ENCODE results near the gene PLCL2.

The PLCL2 gene

GRCh38 chr3:16937326-16937845, 52.6 kb downstream of the PLCL2 start:
- no peak for TF ChIP-seq CTCF (IDR thresholded peaks at IDR 0.05; ENCODE audit: low read length, missing control alignments)
- no peak for DNase-seq (ENCODE audit: low read depth)
- no peak overlapping the region for H3K4me3 ChIP-seq (replicated peaks; ENCODE audit: low read depth, low read length)

- TF ChIP-seq CTCF (IDR thresholded peaks at IDR 0.05; ENCODE audit: low read length, missing control alignments): no peak
- no peak for DNase-seq (ENCODE audit: low read depth)
These were observed 56.3 kb downstream of the PLCL2 start for GRCh38 chr3:16940769-16941700.

GRCh38 chr3:16942955-16943354, 58.2 kb downstream of the PLCL2 start:
- TF ChIP-seq CTCF (IDR thresholded peaks at IDR 0.05; ENCODE audit: low read length, missing control alignments): no peak
- H3K4me3 ChIP-seq (replicated peaks; ENCODE audit: low read depth, low read length): no peak overlapping the region
- DNase-seq (ENCODE audit: low read depth): no peak

More at GRCh38 chr3:16940769-16941700, 56.3 kb downstream of the PLCL2 start:
- H3K4me3 ChIP-seq (replicated peaks; ENCODE audit: low read depth, low read length): no peak overlapping the region

- TF ChIP-seq CTCF (IDR thresholded peaks at IDR 0.05; ENCODE audit: low read length, missing control alignments): no peak
- H3K4me3 ChIP-seq (replicated peaks; ENCODE audit: low read depth, low read length): no peak overlapping the region
These were observed 59.1 kb downstream of the PLCL2 start for GRCh38 chr3:16943857-16944256.

GRCh38 chr3:16944356-16944755, 59.6 kb downstream of the PLCL2 start:
- DNase-seq (ENCODE audit: low read depth): no peak
- no peak for TF ChIP-seq CTCF (IDR thresholded peaks at IDR 0.05; ENCODE audit: low read length, missing control alignments)
- no peak overlapping the region for H3K4me3 ChIP-seq (replicated peaks; ENCODE audit: low read depth, low read length)

More at GRCh38 chr3:16943857-16944256, 59.1 kb downstream of the PLCL2 start:
- no peak for DNase-seq (ENCODE audit: low read depth)

GRCh38 chr3:16945330-16945729, 60.6 kb downstream of the PLCL2 start:
- H3K4me3 ChIP-seq (replicated peaks; ENCODE audit: low read depth, low read length): no peak overlapping the region
- TF ChIP-seq CTCF (IDR thresholded peaks at IDR 0.05; ENCODE audit: low read length, missing control alignments): no peak
- DNase-seq (ENCODE audit: low read depth): peak; percentile 29
